OCI-LY1 (cell line): ENCODE measurements around the gene AFDN.

ENCODE experiments used
- H2AFZ ChIP-seq: fragments of 200-600 bp; sonication (generic), shearing (Covaris generic); 2 replicates; pipeline ENCODE4 v1.6.0; 2014; ENCODE audit warnings: antibody characterized with exemption, mild to moderate bottlenecking, low read length
- H3F3A ChIP-seq: fragments of 200-600 bp; sonication (generic), shearing (Covaris generic); 2 replicates; pipeline ENCODE4 v1.6.0; 2014; ENCODE audit warnings: mild to moderate bottlenecking, antibody characterized with exemption, low read length, moderate library complexity; ENCODE audit not compliant: insufficient read depth
- H3K27ac ChIP-seq: fragments of 200-600 bp; sonication (generic); 2 replicates; pipeline ENCODE4 v1.5.1; 2014; ENCODE audit warnings: low read length, mixed run types, mild to moderate bottlenecking, low read depth; ENCODE audit not compliant: poor library complexity, severe bottlenecking
- H3K27me3 ChIP-seq: fragments of 200-600 bp; sonication (generic); 2 replicates; pipeline ENCODE4 v1.6.0; 2014; ENCODE audit warnings: antibody characterized with exemption, mild to moderate bottlenecking, low read length, moderate library complexity; ENCODE audit not compliant: insufficient read depth
- H3K36me3 ChIP-seq: fragments of 200-600 bp; sonication (generic); 2 replicates; pipeline ENCODE4 v1.6.1; 2014; ENCODE audit warnings: mild to moderate bottlenecking, antibody characterized with exemption, low read length, moderate library complexity, mixed read lengths; ENCODE audit not compliant: insufficient read depth
- H3K4me1 ChIP-seq: fragments of 200-600 bp; sonication (generic); 2 replicates; pipeline ENCODE4 v1.5.1; 2014; ENCODE audit warnings: mild to moderate bottlenecking, low read length, moderate library complexity; ENCODE audit not compliant: insufficient read depth, severe bottlenecking
- H3K4me2 ChIP-seq: fragments of 200-600 bp; sonication (generic), shearing (Covaris generic); 2 replicates; pipeline ENCODE4 v1.6.1; 2014; ENCODE audit warnings: low read length
- H3K4me3 ChIP-seq: fragments of 200-600 bp; sonication (generic); 2 replicates; pipeline ENCODE4 v1.5.1; 2014; ENCODE audit warnings: low read length, low read depth, mild to moderate bottlenecking, mixed read lengths; ENCODE audit not compliant: poor library complexity, severe bottlenecking
- H3K79me2 ChIP-seq: fragments of 200-600 bp; shearing (Covaris generic); 2 replicates; pipeline ENCODE4 v1.6.1; 2016; ENCODE audit warnings: mixed run types, low read length, mixed read lengths; ENCODE audit not compliant: insufficient read depth
- H3K9ac ChIP-seq: fragments of 200-600 bp; sonication (generic), shearing (Covaris generic); 2 replicates; pipeline ENCODE4 v1.6.1; 2014; ENCODE audit warnings: mild to moderate bottlenecking, low read length, mixed read lengths
- H3K9me2 ChIP-seq: fragments of 200-600 bp; sonication (generic), shearing (Covaris generic); 2 replicates; pipeline ENCODE4 v1.6.1; 2014; ENCODE audit warnings: low read depth, mild to moderate bottlenecking, low read length, mixed read lengths
- H3K9me3 ChIP-seq: fragments of 200-600 bp; shearing (Covaris generic); 2 replicates; pipeline ENCODE4 v1.6.1; 2014; ENCODE audit warnings: low read length, mixed read lengths
- H4K20me1 ChIP-seq: fragments of 200-600 bp; sonication (generic), shearing (Covaris generic); 2 replicates; pipeline ENCODE4 v1.6.0; 2016; ENCODE audit warnings: mild to moderate bottlenecking, low read length; ENCODE audit not compliant: insufficient read depth
- CTCF ChIP-seq: fragments of 200-600 bp; sonication (generic), shearing (Covaris generic); IDR thresholded peaks from 2 replicates; pipeline ENCODE4 v1.5.1; 2017; ENCODE audit warnings: mild to moderate bottlenecking, antibody characterized with exemption, low read length, moderate library complexity, mixed read lengths
- EZH2 ChIP-seq: fragments of 200-600 bp; sonication (generic), shearing (Covaris generic); IDR thresholded peaks from 2 replicates; pipeline ENCODE4 v1.8.0; 2017; ENCODE audit warnings: borderline replicate concordance, mixed run types, mild to moderate bottlenecking, antibody characterized with exemption, low read length, moderate library complexity, mixed read lengths

AFDN gene

GRCh38 chr6:167779129-167779992 lies 47.4 kb upstream of the AFDN start:
- H3K79me2 ChIP-seq: no peaks in the 10 kb centered on the region
- TF ChIP-seq CTCF (no peak), EZH2 (no peak)
- no peak overlapping the region for H3K9ac ChIP-seq
- no peaks in the 10 kb centered on the region for H4K20me1 ChIP-seq
- no peaks in the 10 kb centered on the region for H3K36me3 ChIP-seq
- H3K9me3 ChIP-seq: no peaks in the 10 kb centered on the region
- H3K4me3 ChIP-seq: no peak overlapping the region
- H3K27ac ChIP-seq: no peak overlapping the region
- H3K4me2 ChIP-seq: no peak overlapping the region
- no peaks in the 10 kb centered on the region for H3K9me2 ChIP-seq
- H2AFZ ChIP-seq: no peak overlapping the region
- H3F3A ChIP-seq: no peaks in the 10 kb centered on the region
- H3K4me1 ChIP-seq: no peaks in the 10 kb centered on the region
- no peaks in the 10 kb centered on the region for H3K27me3 ChIP-seq

GRCh38 chr6:167779993-167780655 lies 46.6 kb upstream of the AFDN start:
- TF ChIP-seq EZH2 (no peak), CTCF (no peak)
- H3K27ac ChIP-seq: no peak overlapping the region
- H2AFZ ChIP-seq: no peak overlapping the region
- H3F3A ChIP-seq: no peaks in the 10 kb centered on the region
- H3K4me3 ChIP-seq: no peak overlapping the region
- no peak overlapping the region for H3K4me2 ChIP-seq
- H4K20me1 ChIP-seq: no peaks in the 10 kb centered on the region
- H3K79me2 ChIP-seq: no peaks in the 10 kb centered on the region
- H3K36me3 ChIP-seq: no peaks in the 10 kb centered on the region
- H3K9ac ChIP-seq: no peak overlapping the region
- H3K27me3 ChIP-seq: no peaks in the 10 kb centered on the region
- H3K9me2 ChIP-seq: no peaks in the 10 kb centered on the region
- no peaks in the 10 kb centered on the region for H3K4me1 ChIP-seq
- H3K9me3 ChIP-seq: no peaks in the 10 kb centered on the region

GRCh38 chr6:167781066-167781767 lies 45.5 kb upstream of the AFDN start:
- no peak overlapping the region for H2AFZ ChIP-seq
- no peak overlapping the region for H3K9ac ChIP-seq
- H3K9me2 ChIP-seq: no peaks in the 10 kb centered on the region
- no peaks in the 10 kb centered on the region for H3F3A ChIP-seq
- H3K4me1 ChIP-seq: no peaks in the 10 kb centered on the region
- H3K36me3 ChIP-seq: no peaks in the 10 kb centered on the region
- H3K4me3 ChIP-seq: no peak overlapping the region
- H3K4me2 ChIP-seq: no peak overlapping the region
- H3K79me2 ChIP-seq: no peaks in the 10 kb centered on the region
- H3K27me3 ChIP-seq: no peaks in the 10 kb centered on the region
- H4K20me1 ChIP-seq: no peaks in the 10 kb centered on the region
- H3K9me3 ChIP-seq: no peaks in the 10 kb centered on the region
- no peak for TF ChIP-seq EZH2
- TF ChIP-seq CTCF: no peak
- no peak overlapping the region for H3K27ac ChIP-seq
